ENCODE results near the gene TEKT2.

TEKT2 gene

GRCh38 chr1:36088265-36088576, 4.3 kb downstream of the TEKT2 start:
- Histone ChIP-seq H4K20me1 (ENCODE audit: insufficient read depth) (no peaks in the 10 kb centered on the region), H3K36me3 (ENCODE audit: insufficient read depth) (no peaks in the 10 kb centered on the region), H2AFZ (ENCODE audit: low read depth) (peak overlapping the region; percentile 99), H3K79me2 (ENCODE audit: insufficient read depth, low read depth) (peaks cover 23% of the 10 kb centered on the region; the same call in 1 of the 2 replicates), H3K9ac (peak overlapping the region; percentile 69; the same call in 1 of the 2 replicates), H3K4me3 (IDR thresholded peaks at IDR 0.05; ENCODE audit: insufficient read depth, low read depth, low read length) (no peak overlapping the region), H3K4me2 (peak overlapping the region; percentile 82), H3K27me3 (ENCODE audit: insufficient read depth, low read depth) (no peaks in the 10 kb centered on the region), H3K4me1 (ENCODE audit: low read depth, poor library complexity, severe bottlenecking) (peaks cover 10% of the 10 kb centered on the region), H3K27ac (no peak overlapping the region)
- no peak for TF ChIP-seq CTCF (conservative IDR thresholded peaks at IDR 0.05; ENCODE audit: low read depth, low read length)

- peak within 1 kb of the TSS; percentile 82 for H3K4me3 ChIP-seq (IDR thresholded peaks at IDR 0.05; ENCODE audit: insufficient read depth, low read depth, low read length)
- H2AFZ ChIP-seq (ENCODE audit: low read depth) = peak within 1 kb of the TSS; percentile 99
- peak within 1 kb of the TSS; percentile 96 for H3K4me2 ChIP-seq
- peaks cover 23% of the 10 kb centered on the region; the same call in 1 of the 2 replicates for H3K79me2 ChIP-seq (ENCODE audit: insufficient read depth, low read depth)
- peak within 1 kb of the TSS; percentile 33; the same call in 1 of the 2 replicates for H3K27ac ChIP-seq
- no peaks in the 10 kb centered on the region for H4K20me1 ChIP-seq (ENCODE audit: insufficient read depth)
- no peaks in the 10 kb centered on the region for H3K27me3 ChIP-seq (ENCODE audit: insufficient read depth, low read depth)
- no peaks in the 10 kb centered on the region for H3K36me3 ChIP-seq (ENCODE audit: insufficient read depth)
- peak; percentile 83 for TF ChIP-seq CTCF (conservative IDR thresholded peaks at IDR 0.05; ENCODE audit: low read depth, low read length)
- H3K4me1 ChIP-seq (ENCODE audit: low read depth, poor library complexity, severe bottlenecking) = peaks cover 10% of the 10 kb centered on the region
- H3K9ac ChIP-seq = peak within 1 kb of the TSS; percentile 69
Measured at GRCh38 chr1:36088577-36089392, 4.9 kb downstream of the TEKT2 start, which contains the start of gene ADPRS. ADPRS (plus strand) TSS chr1:36088892; CDS start chr1:36088905, 13 bp downstream.

GRCh38 chr1:36089393-36090121, 5.7 kb downstream of the TEKT2 start:
- Histone ChIP-seq H3K4me2 (peak overlapping the region; percentile 96), H3K36me3 (ENCODE audit: insufficient read depth) (no peaks in the 10 kb centered on the region), H3K27me3 (ENCODE audit: insufficient read depth, low read depth) (no peaks in the 10 kb centered on the region), H3K4me3 (IDR thresholded peaks at IDR 0.05; ENCODE audit: insufficient read depth, low read depth, low read length) (peak overlapping the region; percentile 82), H3K79me2 (ENCODE audit: insufficient read depth, low read depth) (peaks cover 23% of the 10 kb centered on the region; the same call in 1 of the 2 replicates), H2AFZ (ENCODE audit: low read depth) (peak overlapping the region; percentile 99), H4K20me1 (ENCODE audit: insufficient read depth) (no peaks in the 10 kb centered on the region), H3K9ac (peak overlapping the region; percentile 69; the same call in 1 of the 2 replicates), H3K4me1 (ENCODE audit: low read depth, poor library complexity, severe bottlenecking) (peaks cover 10% of the 10 kb centered on the region), H3K27ac (peak overlapping the region; percentile 33; the same call in 1 of the 2 replicates)
- TF ChIP-seq CTCF (conservative IDR thresholded peaks at IDR 0.05; ENCODE audit: low read depth, low read length) = no peak

- H3K79me2 ChIP-seq (ENCODE audit: insufficient read depth, low read depth) = peaks cover 23% of the 10 kb centered on the region; the same call in 1 of the 2 replicates
- H3K36me3 ChIP-seq (ENCODE audit: insufficient read depth) = no peaks in the 10 kb centered on the region
- peaks cover 10% of the 10 kb centered on the region for H3K4me1 ChIP-seq (ENCODE audit: low read depth, poor library complexity, severe bottlenecking)
- no peaks in the 10 kb centered on the region for H3K27me3 ChIP-seq (ENCODE audit: insufficient read depth, low read depth)
- H3K27ac ChIP-seq = no peak overlapping the region
- TF ChIP-seq CTCF (conservative IDR thresholded peaks at IDR 0.05; ENCODE audit: low read depth, low read length) = no peak
- H3K9ac ChIP-seq = no peak overlapping the region
- H2AFZ ChIP-seq (ENCODE audit: low read depth) = no peak overlapping the region
- no peak overlapping the region for H3K4me2 ChIP-seq
- H3K4me3 ChIP-seq (IDR thresholded peaks at IDR 0.05; ENCODE audit: insufficient read depth, low read depth, low read length) = no peak overlapping the region
- no peaks in the 10 kb centered on the region for H4K20me1 ChIP-seq (ENCODE audit: insufficient read depth)
Measured at GRCh38 chr1:36091141-36091540, 7.2 kb downstream of the TEKT2 start.

All from KMS-11 (cell line).